Right lobe of liver (tissue), 6 donors: ENCODE results near the gene SYNE3. TPM values are rescaled to one million over a fixed set of nuclear protein-coding genes. Genes with fewer than 3 reads are reported as not detected.

Experiments used
- ATAC-seq, 4 donors: fragments of 200-7000 bp; cut with Tn5 transposase; one replicate each; pipeline ENCODE4 v1.9.1; 2020; ENCODE audit warnings: mild to moderate bottlenecking in 4 of 4, moderate library complexity in 4 of 4
- DNase-seq, 3 donors: peaks; one replicate each; pipeline ENCODE4 v3.0.0-alpha.2; 2020
- H3K27ac ChIP-seq, 3 donors: fragments of 200-600 bp; one replicate each; pipeline ENCODE4 v1.8.0; 2022
- H3K27me3 ChIP-seq, 2 donors: fragments of 200-600 bp; one replicate each; pipeline ENCODE4 v1.8.0; 2022
- H3K36me3 ChIP-seq, 4 donors: fragments of 200-600 bp; sonication (generic) in 1 of 4; one replicate each; pipeline versions ENCODE4 v1.5.1 to v1.8.0; 2017 to 2022; ENCODE audit warnings: control low read depth in 1 of 4
- H3K4me1 ChIP-seq, 4 donors: fragments of 200-600 bp; sonication (generic) in 1 of 4; one replicate each; pipeline versions ENCODE4 v1.5.1 to v1.8.0; 2017 to 2022; ENCODE audit warnings: control low read depth in 1 of 4
- H3K4me3 ChIP-seq, 3 donors: fragments of 200-600 bp; one replicate each; pipeline ENCODE4 v1.8.0; 2022
- H3K9me3 ChIP-seq, 4 donors: fragments of 200-600 bp; sonication (generic) in 1 of 4; one replicate each; pipeline versions ENCODE4 v1.5.1 to v1.8.0; 2017 to 2022; ENCODE audit warnings: control low read depth in 1 of 4
- CTCF ChIP-seq, 4 donors: fragments of 200-600 bp in 3 of 4; fragments of 450-650 bp in 1 of 4; IDR thresholded peaks; one replicate each; pipeline versions ENCODE4 v1.5.1 to v1.8.0; 2016 to 2022; ENCODE audit warnings: antibody characterized with exemption in 4 of 4, mild to moderate bottlenecking in 2 of 4
- POLR2A ChIP-seq: fragments of 450-650 bp; IDR thresholded peaks from one replicate; pipeline ENCODE4 v1.6.1; 2017; ENCODE audit warnings: antibody characterized with exemption, mild to moderate bottlenecking
- WGBS: methylation state at CpG from one replicate; pipeline ENCODE4 v1.1.6; 2018; ENCODE audit warnings: low coverage, low lambda C conversion rate; ENCODE audit not compliant: insufficient coverage; ENCODE audit errors: missing lambda C conversion rate; 5-methylcytosine and 5-hydroxymethylcytosine counted together
- intact Hi-C, 2 donors: fragments of 100-400 bp; cut with DNase I; formaldehyde crosslinking; loops; one replicate each; pipeline versions ENCODE4 v1.11.2 to v1.14.1; 2022
- total RNA-seq, 6 experiments: library from RNA; depleted of rRNA in 2 of 6; stranded (reverse); fragments of >200 nt in 2 of 6; fragmentation: NEBNext Ultra II Directional in 3 of 6; extraction: Animal tissue kit (Norgen Biotek cat#: 25700) in 3 of 6; gene quantifications; one replicate each; pipeline versions ENCODE4 v1.1.0 to v1.2.4, GENCODE V29; 2016 to 2023
- donor health status: DM: no; HTN: yes; CAD: no.
- donor health status: DM: no; HTN: no; CAD: no.
- donor health status: DM: no; HTN: no; CAD: no.
- donor health status: DM: no; HTN: yes; CAD: no.
- donor health status: DM: no; HTN: yes; CAD: no.

SYNE3 gene
- total RNA-seq, 6 experiments from 2014 or later = 3.7 to 11.6 (median 5.0) TPM

GRCh38 chr14:95520346-95520745 lies 3.9 kb upstream of the SYNE3 start:
- TF ChIP-seq CTCF (IDR thresholded peaks at IDR 0.05) (no peak), POLR2A (no peak)
- intact Hi-C loops = loop anchor here in 1 of 2 donors (10.0 kb wide), 1 partner anchor 76 kb away; no protein-coding TSS in a partner anchor
- 81% methylated on average over 2 of the region's 3 CpGs for WGBS
- H3K4me3 ChIP-seq = no peak overlapping the region
- no peak overlapping the region for H3K27ac ChIP-seq
- no peaks in the 10 kb centered on the region for H3K36me3 ChIP-seq
- peak in 1 of 3 donors; percentile 36 for DNase-seq
- H3K4me1 ChIP-seq = peaks cover 0 to 47% (median 16%) of the 10 kb centered on the region in 4 donors
- ATAC-seq = no peak
- H3K9me3 ChIP-seq = no peaks in the 10 kb centered on the region
- no peaks in the 10 kb centered on the region for H3K27me3 ChIP-seq

GRCh38 chr14:95519699-95520098 lies 3.2 kb upstream of the SYNE3 start:
- H3K4me3 ChIP-seq = no peak overlapping the region
- no peaks in the 10 kb centered on the region for H3K36me3 ChIP-seq
- no peaks in the 10 kb centered on the region for H3K9me3 ChIP-seq
- no peak for ATAC-seq
- intact Hi-C loops = loop anchor here in 1 of 2 donors (10.0 kb wide), 1 partner anchor 75 kb away; no protein-coding TSS in a partner anchor
- H3K27ac ChIP-seq = no peak overlapping the region
- no peak for TF ChIP-seq POLR2A
- H3K27me3 ChIP-seq = no peaks in the 10 kb centered on the region
- peak in 1 of 3 donors; percentile 57 for DNase-seq
- WGBS = 41% methylated on average over 6 of the region's 6 CpGs
- peaks cover 0 to 47% (median 13%) of the 10 kb centered on the region in 4 donors for H3K4me1 ChIP-seq

- no peaks in the 10 kb centered on the region for H3K9me3 ChIP-seq
- peaks cover 0 to 42% (median 8%) of the 10 kb centered on the region in 4 donors for H3K4me1 ChIP-seq
- WGBS = 65% methylated on average over 8 of the region's 8 CpGs
- H3K27me3 ChIP-seq = no peaks in the 10 kb centered on the region
- H3K27ac ChIP-seq = no peak overlapping the region
- no peak overlapping the region for H3K4me3 ChIP-seq
- H3K36me3 ChIP-seq = no peaks in the 10 kb centered on the region
- no peak for ATAC-seq
- TF ChIP-seq POLR2A = no peak
- TF ChIP-seq CTCF (IDR thresholded peaks at IDR 0.05) = no peak
- DNase-seq = peak in 1 of 3 donors; percentile 21
- intact Hi-C loops = no loop called here
Measured at GRCh38 chr14:95518045-95518751, 1.7 kb upstream of the SYNE3 start.

- H3K36me3 ChIP-seq = no peaks in the 10 kb centered on the region
- H3K27ac ChIP-seq = peak overlapping the region; percentile 62 to 80 (median 67)
- TF ChIP-seq POLR2A (no peak), CTCF (IDR thresholded peaks at IDR 0.05) (peak; percentile 25 to 42 (median 36))
- DNase-seq (peak; percentile 75 to 82 (median 80)), ATAC-seq (peak; percentile 71 to 78 (median 76))
- peak overlapping the region; percentile 71 to 89 (median 81) for H3K4me3 ChIP-seq
- 0% methylated on average over 2 of the region's 50 CpGs for WGBS
- no peaks in the 10 kb centered on the region for H3K27me3 ChIP-seq
- H3K4me1 ChIP-seq = peaks cover 0 to 31% (median 2%) of the 10 kb centered on the region in 4 donors
- intact Hi-C loops = no loop called here
- no peaks in the 10 kb centered on the region for H3K9me3 ChIP-seq
Measured at GRCh38 chr14:95515596-95516552, 576 bp downstream of the SYNE3 start.
